Brain microvascular endothelial cell (primary cell): ENCODE results near the gene ZNF536.

ENCODE experiments used
- DNase-seq: peaks from one replicate; pipeline ENCODE4 v3.0.0-alpha.2; 2020
- H3K27ac ChIP-seq: fragments of 250-450 bp; sonication (Bioruptor Pico); 2 replicates; pipeline ENCODE4 v1.5.1; 2020; ENCODE audit warnings: mild to moderate bottlenecking, moderate library complexity
- H3K27me3 ChIP-seq: fragments of 250-450 bp; sonication (Bioruptor Pico); replicated peaks from 2 replicates; pipeline ENCODE4 v1.5.1; 2020; ENCODE audit warnings: mild to moderate bottlenecking
- H3K36me3 ChIP-seq: fragments of 250-450 bp; sonication (Bioruptor Pico); replicated peaks from 2 replicates; pipeline ENCODE4 v1.5.1; 2020; ENCODE audit warnings: mild to moderate bottlenecking
- H3K4me3 ChIP-seq: 2 replicates; pipeline ENCODE4 v1.5.1; 2011; ENCODE audit warnings: low read depth, mild to moderate bottlenecking, control low read depth, low read length, moderate library complexity
- in situ Hi-C: cut with HindIII; loops from 2 replicates; pipeline ENCODE4 v1.10.0; 2017; ENCODE audit warnings: low sequenced_read_pairs, low pct_ligation_motif_present
- TF ChIP-seq, protein P1 (sequence below): IDR thresholded peaks from 2 replicates; pipeline ENCODE4 v1.5.1; 2011; ENCODE audit warnings: low read depth, mild to moderate bottlenecking, moderate library complexity, low read length, control low read depth, inconsistent platforms; ENCODE audit errors: missing control alignments

ZNF536 gene

DNA sequence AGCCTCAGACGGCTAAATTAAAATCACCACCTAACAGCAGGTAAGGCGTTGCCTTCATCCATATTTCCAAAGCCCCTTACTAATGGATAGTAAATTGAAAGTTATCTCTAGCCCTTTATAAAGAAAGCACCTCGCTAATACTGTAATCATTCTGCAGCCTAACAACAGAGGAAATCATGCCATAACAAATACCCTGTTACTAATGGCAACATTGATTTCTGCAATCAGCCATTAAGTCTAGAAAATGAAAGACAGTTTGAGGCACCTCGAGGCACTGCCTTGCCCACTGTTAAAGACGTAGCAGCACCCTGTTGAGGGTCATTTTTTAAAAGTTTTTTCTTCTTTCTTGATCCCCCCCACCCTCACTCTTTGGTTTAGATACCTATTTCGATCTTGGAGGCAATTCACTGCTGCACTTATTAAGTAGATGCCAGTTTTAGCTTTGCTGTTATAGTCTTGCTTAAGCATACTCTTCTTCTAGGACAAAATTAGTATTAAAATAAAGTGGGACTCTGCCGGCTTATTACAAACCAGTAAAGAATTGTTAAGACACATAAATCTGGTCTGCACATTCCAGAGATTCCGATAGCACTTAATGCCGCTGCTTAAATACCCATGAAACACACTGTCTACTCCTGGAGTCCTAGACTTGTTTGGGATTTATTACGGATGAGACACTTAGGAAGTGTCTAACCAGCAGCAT lies 74.8 kb downstream of the ZNF536 start:
- DNase-seq, result no peak
- no peaks in the 10 kb centered on the region for H3K27me3 ChIP-seq
- in situ Hi-C loops, result no loop called here
- no peak overlapping the region for H3K4me3 ChIP-seq
- no peak overlapping the region for H3K27ac ChIP-seq
- H3K36me3 ChIP-seq, result no peaks in the 10 kb centered on the region
- TF ChIP-seq, protein P1, sequence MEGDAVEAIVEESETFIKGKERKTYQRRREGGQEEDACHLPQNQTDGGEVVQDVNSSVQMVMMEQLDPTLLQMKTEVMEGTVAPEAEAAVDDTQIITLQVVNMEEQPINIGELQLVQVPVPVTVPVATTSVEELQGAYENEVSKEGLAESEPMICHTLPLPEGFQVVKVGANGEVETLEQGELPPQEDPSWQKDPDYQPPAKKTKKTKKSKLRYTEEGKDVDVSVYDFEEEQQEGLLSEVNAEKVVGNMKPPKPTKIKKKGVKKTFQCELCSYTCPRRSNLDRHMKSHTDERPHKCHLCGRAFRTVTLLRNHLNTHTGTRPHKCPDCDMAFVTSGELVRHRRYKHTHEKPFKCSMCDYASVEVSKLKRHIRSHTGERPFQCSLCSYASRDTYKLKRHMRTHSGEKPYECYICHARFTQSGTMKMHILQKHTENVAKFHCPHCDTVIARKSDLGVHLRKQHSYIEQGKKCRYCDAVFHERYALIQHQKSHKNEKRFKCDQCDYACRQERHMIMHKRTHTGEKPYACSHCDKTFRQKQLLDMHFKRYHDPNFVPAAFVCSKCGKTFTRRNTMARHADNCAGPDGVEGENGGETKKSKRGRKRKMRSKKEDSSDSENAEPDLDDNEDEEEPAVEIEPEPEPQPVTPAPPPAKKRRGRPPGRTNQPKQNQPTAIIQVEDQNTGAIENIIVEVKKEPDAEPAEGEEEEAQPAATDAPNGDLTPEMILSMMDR, result no peak

DNA sequence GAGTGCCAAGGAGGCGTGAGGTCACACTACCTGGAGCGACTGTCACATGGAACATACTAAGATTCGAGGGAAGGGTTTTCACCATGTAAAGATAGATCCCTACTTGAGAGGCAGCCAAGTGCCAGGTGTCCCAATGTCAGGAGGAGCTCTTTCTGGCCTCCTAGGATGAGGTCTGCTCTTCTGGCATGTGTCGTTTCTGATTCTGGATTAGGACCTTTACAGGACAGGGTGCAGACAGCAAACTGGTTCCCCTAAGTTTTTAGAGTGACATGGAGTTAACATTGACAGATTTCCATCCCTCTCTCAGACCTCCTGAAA lies 75.3 kb downstream of the ZNF536 start:
- Histone ChIP-seq H3K4me3 (no peak overlapping the region), H3K36me3 (no peaks in the 10 kb centered on the region), H3K27ac (no peak overlapping the region), H3K27me3 (no peaks in the 10 kb centered on the region)
- TF ChIP-seq, protein P1, result no peak
- no peak for DNase-seq
- in situ Hi-C loops, result no loop called here

DNA sequence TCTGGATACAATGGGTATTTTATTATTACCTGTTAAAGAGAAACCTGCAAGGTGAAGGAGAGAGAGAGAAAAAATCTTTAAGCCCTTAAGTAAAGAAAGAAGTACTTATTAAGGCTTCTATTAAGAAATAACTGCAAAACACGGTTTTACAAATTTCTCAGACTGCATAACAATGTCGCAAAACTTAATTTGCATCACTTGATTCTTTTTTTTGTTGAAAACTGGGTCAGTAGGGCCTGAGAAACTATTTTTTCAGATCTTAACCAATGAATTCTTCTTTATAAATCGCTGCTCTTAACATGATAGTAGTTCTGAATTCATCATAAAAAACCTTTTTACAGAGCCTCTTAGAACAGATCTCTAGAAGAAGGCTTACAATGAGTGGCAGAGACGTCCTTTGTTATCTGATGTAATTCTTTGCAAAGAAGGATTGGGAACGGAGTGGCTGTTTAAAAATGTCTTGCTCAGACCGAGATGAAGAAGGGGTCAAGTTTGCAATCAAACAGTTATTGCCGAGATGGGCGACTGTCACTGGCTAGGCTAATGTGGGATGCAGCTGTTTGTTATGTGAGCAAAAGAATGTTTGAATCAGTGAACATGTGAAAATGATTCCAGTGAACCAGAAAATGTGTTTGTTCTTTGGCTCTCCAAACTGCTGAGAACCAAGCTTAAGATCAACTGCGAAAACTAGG lies 76.3 kb downstream of the ZNF536 start:
- DNase-seq, result no peak
- Histone ChIP-seq H3K4me3 (no peak overlapping the region), H3K36me3 (no peaks in the 10 kb centered on the region), H3K27me3 (no peaks in the 10 kb centered on the region), H3K27ac (no peak overlapping the region)
- TF ChIP-seq, protein P1, result no peak
- in situ Hi-C loops, result no loop called here

DNA sequence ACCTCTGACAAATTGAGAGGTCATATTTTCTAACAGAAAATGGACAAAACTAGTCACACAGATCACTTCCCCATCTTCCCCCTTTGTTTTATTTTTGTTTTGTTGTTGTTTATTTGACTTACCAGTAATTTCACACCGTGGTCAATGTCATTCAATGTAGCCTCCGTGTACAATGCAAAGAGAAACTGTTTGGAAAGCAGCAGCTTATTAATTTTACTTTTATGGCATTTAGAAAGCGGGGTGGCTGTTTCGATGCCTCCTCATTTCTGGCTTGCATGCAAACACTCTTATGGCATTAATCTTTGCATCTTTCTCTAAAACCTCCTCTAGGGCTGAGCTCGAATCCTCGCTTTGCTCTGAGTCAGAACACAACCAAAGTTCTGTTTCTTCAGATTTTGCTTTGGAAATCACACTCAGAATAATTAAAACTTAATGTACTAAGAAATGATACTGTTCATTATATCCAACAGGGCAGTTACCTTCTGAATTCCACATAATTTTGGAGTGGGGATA lies 77.0 kb downstream of the ZNF536 start:
- H3K27ac ChIP-seq, result no peak overlapping the region
- no peaks in the 10 kb centered on the region for H3K27me3 ChIP-seq
- H3K36me3 ChIP-seq, result no peaks in the 10 kb centered on the region
- no peak for DNase-seq
- TF ChIP-seq, protein P1, result no peak
- H3K4me3 ChIP-seq, result no peak overlapping the region
- in situ Hi-C loops, result no loop called here

DNA sequence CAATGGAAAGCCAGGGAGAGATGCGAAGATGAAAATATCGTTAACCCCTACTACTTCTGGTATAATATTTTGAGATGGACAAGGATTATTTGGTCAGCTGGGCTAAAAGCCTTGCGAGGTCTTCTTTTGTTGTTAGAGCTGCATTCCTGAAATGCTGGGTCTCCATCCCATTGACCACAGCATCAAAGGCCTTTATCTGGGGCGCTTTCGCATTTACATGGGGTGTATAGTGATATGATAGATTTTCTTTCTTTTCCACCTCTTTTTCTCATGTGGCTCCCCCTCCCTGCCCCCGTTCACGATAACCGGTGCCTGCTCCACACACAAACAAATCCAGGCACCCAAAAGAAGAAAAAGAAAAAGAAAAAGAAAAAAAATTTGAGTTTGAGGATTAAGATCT lies 77.5 kb downstream of the ZNF536 start:
- in situ Hi-C loops, result no loop called here
- no peak for DNase-seq
- Histone ChIP-seq H3K36me3 (no peaks in the 10 kb centered on the region), H3K4me3 (no peak overlapping the region), H3K27me3 (no peaks in the 10 kb centered on the region), H3K27ac (no peak overlapping the region)
- TF ChIP-seq, protein P1, result no peak
